B cell (primary cell): ENCODE results near the gene RPL28. TPM values are rescaled to one million over a fixed set of nuclear protein-coding genes. Genes with fewer than 3 reads are reported as not detected.

Source experiments
- ATAC-seq: fragments of 200-7000 bp; cut with Tn5 transposase; one replicate; pipeline ENCODE4 v1.10.0; 2021; ENCODE audit warnings: low read depth, mild to moderate bottlenecking, moderate number of reproducible peaks, moderate library complexity
- CTCF ChIA-PET: fragments of 350-600 bp; sonication (Branson Sonifier 250); formaldehyde crosslinking; loops from one replicate; lab custom pipeline; 2021; ENCODE audit warnings: antibody characterized with exemption, inconsistent platforms; lab: Charles Lee
- POLR2A ChIA-PET: fragments of 350-600 bp; sonication (Branson Sonifier 250); formaldehyde crosslinking; loops from one replicate; lab custom pipeline; 2021; ENCODE audit warnings: antibody characterized with exemption; lab: Charles Lee
- DNase-seq: peaks from one replicate; pipeline ENCODE4 v3.0.0; 2013
- H2AFZ ChIP-seq: 2 replicates; pipeline ENCODE4 v1.6.1; 2012; ENCODE audit warnings: mild to moderate bottlenecking, low read depth, low read length; ENCODE audit not compliant: insufficient read depth, poor library complexity, severe bottlenecking
- H3K27ac ChIP-seq, 2 donors: 1 replicate in 1 of 2; 2 replicates in 1 of 2; pipeline ENCODE4 v1.5.1; 2012 to 2013; ENCODE audit warnings: low read length in 2 of 2, mild to moderate bottlenecking in 2 of 2, moderate library complexity in 1 of 2
- H3K27me3 ChIP-seq, 4 experiments: fragments of 200-600 bp in 1 of 4; sonication (generic) in 1 of 4; replicated peaks in 1 of 4; 1 replicate in 2 of 4; 2 replicates in 2 of 4; pipeline versions ENCODE4 v1.6.1 to v1.7.0; 2013 to 2016; ENCODE audit warnings: low read length in 3 of 4, mild to moderate bottlenecking in 2 of 4, mixed read lengths in 1 of 4, moderate library complexity in 1 of 4; ENCODE audit not compliant: insufficient read depth in 4 of 4, control insufficient read depth in 3 of 4; ENCODE audit errors: control extremely low read depth in 1 of 4
- H3K36me3 ChIP-seq, 2 experiments: replicated peaks in 1 of 2; 1 replicate in 1 of 2; 2 replicates in 1 of 2; pipeline versions ENCODE4 v1.6.1 to v1.7.1; 2013; ENCODE audit warnings: low read length in 1 of 2; ENCODE audit not compliant: insufficient read depth in 2 of 2, control insufficient read depth in 1 of 2; ENCODE audit errors: control extremely low read depth in 1 of 2, extremely low read depth in 1 of 2
- H3K4me1 ChIP-seq, 2 donors: fragments of 200-600 bp in 1 of 2; sonication (generic) in 1 of 2; 1 replicate in 1 of 2; 2 replicates in 1 of 2; pipeline versions ENCODE4 v1.5.1 to v1.6.1; 2013 to 2017; ENCODE audit warnings: low read length in 2 of 2; ENCODE audit not compliant: control insufficient read depth in 2 of 2, insufficient read depth in 2 of 2
- H3K4me2 ChIP-seq: replicated peaks from 2 replicates; pipeline ENCODE3; 2012; ENCODE audit warnings: mild to moderate bottlenecking, low read depth, low read length; ENCODE audit not compliant: poor library complexity, severe bottlenecking
- H3K4me3 ChIP-seq, 5 experiments: fragments of 200-600 bp in 1 of 5; sonication (generic) in 1 of 5; 1 replicate in 3 of 5; 2 replicates in 2 of 5; pipeline versions ENCODE4 v1.5.1 to v1.7.0; 2011 to 2016; ENCODE audit warnings: low read length in 4 of 5, mild to moderate bottlenecking in 4 of 5, low read depth in 2 of 5, control low read depth in 1 of 5, moderate library complexity in 1 of 5; ENCODE audit not compliant: insufficient read depth in 1 of 5; ENCODE audit errors: control extremely low read depth in 1 of 5, extremely low read depth in 1 of 5
- H3K79me2 ChIP-seq: fragments of 200-600 bp; sonication (generic); one replicate; pipeline ENCODE4 v1.6.0; 2016; ENCODE audit warnings: low read length; ENCODE audit not compliant: control insufficient read depth, insufficient read depth
- H3K9ac ChIP-seq: fragments of 200-600 bp; sonication (generic); 2 replicates; pipeline ENCODE4 v1.6.1; 2017; ENCODE audit warnings: mild to moderate bottlenecking, low read length, moderate library complexity
- H3K9me3 ChIP-seq, 3 donors: one replicate each; pipeline versions ENCODE4 v1.6.1 to v1.7.1; 2013; ENCODE audit warnings: low read length in 2 of 3; ENCODE audit not compliant: control insufficient read depth in 2 of 3, insufficient read depth in 1 of 3; ENCODE audit errors: control extremely low read depth in 1 of 3
- H4K20me1 ChIP-seq: 2 replicates; pipeline ENCODE4 v1.6.0; 2012; ENCODE audit warnings: mild to moderate bottlenecking, low read length; ENCODE audit not compliant: insufficient read depth, control insufficient read depth, poor library complexity, severe bottlenecking
- H3K27ac Mint-ChIP-seq: one replicate; pipeline ENCODE4 v1.8.0; 2021; ENCODE audit warnings: mixed read lengths
- H3K27me3 Mint-ChIP-seq: one replicate; pipeline ENCODE4 v1.8.0; 2021; ENCODE audit warnings: mixed read lengths
- H3K4me1 Mint-ChIP-seq: one replicate; pipeline ENCODE4 v1.8.0; 2021; ENCODE audit warnings: mixed read lengths
- H3K4me3 Mint-ChIP-seq: one replicate; pipeline ENCODE4 v1.8.0; 2021; ENCODE audit warnings: mixed read lengths
- H3K9me3 Mint-ChIP-seq: one replicate; pipeline ENCODE4 v1.8.0; 2022; ENCODE audit warnings: mixed read lengths; ENCODE audit not compliant: insufficient read depth
- EZH2 ChIP-seq: IDR thresholded peaks from 2 replicates; pipeline ENCODE4 v1.6.1; 2012; ENCODE audit warnings: borderline replicate concordance, low read depth, mild to moderate bottlenecking, moderate library complexity, low read length; ENCODE audit not compliant: insufficient read depth, poor library complexity, severe bottlenecking
- WGBS: methylation state at CpG from one replicate; pipeline ENCODE4 v1.1.5; 2013; ENCODE audit warnings: missing lambda C conversion rate; ENCODE audit not compliant: insufficient coverage; 5-methylcytosine and 5-hydroxymethylcytosine counted together
- intact Hi-C: fragments of 100-400 bp; cut with micrococcal nuclease; formaldehyde crosslinking; loops from one replicate; pipeline ENCODE4 v1.10.0; 2022
- polyA plus RNA-seq: library from polyadenylated mRNA; depleted of rRNA; stranded (reverse); fragments of >200 nt; gene quantifications from 2 replicates; pipeline ENCODE4 v1.2.3, GENCODE V29; 2012
- total RNA-seq, 2 donors: library from RNA; stranded (reverse); fragments of 120-200 nt in 1 of 2; gene quantifications; 1 replicate in 1 of 2; 2 replicates in 1 of 2; pipeline versions ENCODE4 v1.2.3 to v1.2.4, GENCODE V29; 2013 to 2022
- TF ChIP-seq, protein P1 (sequence below): fragments of 200-600 bp; IDR thresholded peaks from one replicate; pipeline ENCODE4 v1.8.0; 2022; ENCODE audit warnings: antibody characterized with exemption, mild to moderate bottlenecking

RPL28 gene
- total and polyA plus RNA-seq, 2 donors (not counting 1 experiment from before 2014, with no cell fraction given) = 2,578 to 4,661 TPM

DNA sequence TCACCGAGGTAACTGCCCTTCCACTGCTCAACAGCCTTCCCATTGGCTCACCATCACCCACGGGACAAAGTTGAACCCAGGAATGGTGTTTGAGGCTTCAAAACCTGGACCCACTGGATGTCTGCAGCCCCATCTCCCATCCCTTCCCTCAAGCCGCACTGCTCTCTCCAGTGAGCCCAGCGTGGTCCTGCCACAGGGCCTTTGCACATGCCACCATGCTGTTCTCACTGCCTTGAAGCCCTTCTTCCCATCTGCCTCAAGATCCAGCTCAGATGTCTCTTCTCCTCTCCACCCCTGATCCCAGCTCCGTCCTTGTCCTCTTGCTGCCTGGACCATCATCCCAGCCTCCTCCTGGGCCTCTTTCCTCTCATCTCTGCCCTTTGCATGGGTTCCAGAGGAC, 53.3 kb downstream of the RPL28 start:
- H3K27me3 Mint-ChIP-seq = peaks cover 61% of the 10 kb centered on the region
- Histone ChIP-seq H3K4me1 (peaks cover 21 to 33% of the 10 kb centered on the region in 2 donors), H3K4me3 (no peak overlapping the region), H2AFZ (no peak overlapping the region), H3K27me3 (peaks cover 0 to 74% (median 54%) of the 10 kb centered on the region in 4 experiments), H3K9ac (no peak overlapping the region), H3K36me3 (no peaks in the 10 kb centered on the region), H4K20me1 (no peaks in the 10 kb centered on the region), H3K9me3 (peaks cover 0 to 31% (median 0%) of the 10 kb centered on the region in 3 donors), H3K4me2 (no peak overlapping the region), H3K79me2 (no peaks in the 10 kb centered on the region), H3K27ac (no peak overlapping the region)
- H3K4me1 Mint-ChIP-seq = peaks cover 20% of the 10 kb centered on the region
- intact Hi-C loops = no loop called here
- ATAC-seq = no peak
- ChIA-PET POLR2A (no interaction called here), CTCF (interaction anchor here (1.0 kb wide), 1 partner anchor 21 kb away, joined by 3 read pairs; no protein-coding TSS in a partner anchor)
- H3K4me3 Mint-ChIP-seq = no peak overlapping the region
- DNase-seq = no peak
- 67% methylated on average over 5 of the region's 5 CpGs for WGBS
- TF ChIP-seq, protein P1, sequence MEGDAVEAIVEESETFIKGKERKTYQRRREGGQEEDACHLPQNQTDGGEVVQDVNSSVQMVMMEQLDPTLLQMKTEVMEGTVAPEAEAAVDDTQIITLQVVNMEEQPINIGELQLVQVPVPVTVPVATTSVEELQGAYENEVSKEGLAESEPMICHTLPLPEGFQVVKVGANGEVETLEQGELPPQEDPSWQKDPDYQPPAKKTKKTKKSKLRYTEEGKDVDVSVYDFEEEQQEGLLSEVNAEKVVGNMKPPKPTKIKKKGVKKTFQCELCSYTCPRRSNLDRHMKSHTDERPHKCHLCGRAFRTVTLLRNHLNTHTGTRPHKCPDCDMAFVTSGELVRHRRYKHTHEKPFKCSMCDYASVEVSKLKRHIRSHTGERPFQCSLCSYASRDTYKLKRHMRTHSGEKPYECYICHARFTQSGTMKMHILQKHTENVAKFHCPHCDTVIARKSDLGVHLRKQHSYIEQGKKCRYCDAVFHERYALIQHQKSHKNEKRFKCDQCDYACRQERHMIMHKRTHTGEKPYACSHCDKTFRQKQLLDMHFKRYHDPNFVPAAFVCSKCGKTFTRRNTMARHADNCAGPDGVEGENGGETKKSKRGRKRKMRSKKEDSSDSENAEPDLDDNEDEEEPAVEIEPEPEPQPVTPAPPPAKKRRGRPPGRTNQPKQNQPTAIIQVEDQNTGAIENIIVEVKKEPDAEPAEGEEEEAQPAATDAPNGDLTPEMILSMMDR = no peak
- TF ChIP-seq EZH2 = no peak
- H3K9me3 Mint-ChIP-seq = no peaks in the 10 kb centered on the region
- peak overlapping the region; percentile 32 for H3K27ac Mint-ChIP-seq

DNA sequence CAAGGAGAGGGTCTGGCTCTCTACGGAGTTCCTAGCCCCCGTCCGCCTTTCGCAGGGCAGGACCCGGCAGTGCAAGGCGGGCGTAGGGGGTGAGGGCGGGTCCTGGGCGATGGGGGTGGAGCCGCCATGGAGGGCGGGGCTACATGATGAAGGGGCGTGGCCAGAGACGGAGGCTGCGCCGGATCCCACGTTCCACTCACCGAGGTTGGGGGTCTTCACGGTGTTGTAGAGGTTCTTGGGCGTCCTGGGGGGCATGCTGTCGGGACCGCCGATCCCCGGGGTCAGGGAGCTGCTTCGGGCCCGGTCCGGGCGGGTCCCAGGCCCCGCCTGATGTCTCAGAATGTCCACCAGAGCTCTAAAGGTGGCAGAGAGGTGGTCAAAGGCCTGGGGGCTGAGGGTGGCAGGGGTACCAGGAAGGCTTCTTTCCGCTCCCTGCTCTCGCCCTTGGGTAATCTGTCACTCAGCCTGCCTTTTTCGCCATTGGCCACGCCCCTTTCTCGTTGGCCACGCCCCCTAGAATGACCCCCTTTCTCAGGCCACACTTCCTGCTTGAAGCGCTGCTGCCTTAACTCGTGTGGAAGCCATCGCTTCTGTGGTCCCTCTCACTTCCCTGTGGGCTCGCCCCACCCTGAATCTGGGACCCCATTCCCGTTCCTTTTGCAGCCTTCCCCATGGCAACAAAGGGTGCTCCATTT, 54.8 kb downstream of the RPL28 start:
- peak overlapping the region; percentile 0 for H3K27ac Mint-ChIP-seq
- Histone ChIP-seq H3K27me3 (peaks cover 0 to 79% (median 54%) of the 10 kb centered on the region in 4 experiments), H2AFZ (peak overlapping the region; percentile 13), H3K4me3 (peak overlapping the region in 2 of 5 experiments; percentile 19 to 22), H3K9ac (no peak overlapping the region), H3K4me2 (peak overlapping the region; percentile 62), H3K79me2 (no peaks in the 10 kb centered on the region), H3K4me1 (peaks cover 21 to 37% of the 10 kb centered on the region in 2 donors), H4K20me1 (no peaks in the 10 kb centered on the region), H3K9me3 (peaks cover 0 to 31% (median 0%) of the 10 kb centered on the region in 3 donors), H3K27ac (no peak overlapping the region), H3K36me3 (no peaks in the 10 kb centered on the region)
- ChIA-PET POLR2A (no interaction called here), CTCF (no interaction called here)
- H3K9me3 Mint-ChIP-seq = no peaks in the 10 kb centered on the region
- ATAC-seq (no peak), DNase-seq (no peak)
- peaks cover 20% of the 10 kb centered on the region for H3K4me1 Mint-ChIP-seq
- peak overlapping the region; percentile 50 for H3K4me3 Mint-ChIP-seq
- intact Hi-C loops = no loop called here
- H3K27me3 Mint-ChIP-seq = peaks cover 72% of the 10 kb centered on the region
- WGBS = 18% methylated on average over 39 of the region's 39 CpGs
- TF ChIP-seq EZH2 = no peak
- TF ChIP-seq, protein P1 = no peak
